PC-3 (cell line): ENCODE data around the gene KIAA1614. TPM values are rescaled to one million over a fixed set of nuclear protein-coding genes. Genes with fewer than 3 reads are reported as not detected.

Experiments used
- ATAC-seq: fragments of 200-7000 bp; cut with Tn5 transposase; 2 replicates; pipeline ENCODE4 v1.9.1; 2020; ENCODE audit warnings: mild to moderate bottlenecking, moderate library complexity
- BruUV-seq: library from RNA; stranded (reverse); fragments of 400-500 nt; replicated peaks from 2 replicates; lab custom pipeline; 2021; lab: Mats Ljungman, UMichigan
- CTCF ChIA-PET: fragments of 300-600 bp; sonication (Branson Sonifier 250); formaldehyde crosslinking; loops from one replicate; lab custom pipeline; 2022; ENCODE audit warnings: antibody characterized with exemption; lab: Charles Lee
- POLR2A ChIA-PET: fragments of 300-600 bp; sonication (Branson Sonifier 250); formaldehyde crosslinking; loops from one replicate; lab custom pipeline; 2022; ENCODE audit warnings: antibody characterized with exemption; ENCODE audit not compliant: unreplicated experiment; lab: Charles Lee
- DNase-seq: peaks from one replicate; pipeline ENCODE4 v3.0.0-alpha.2; 2015
- H2AFZ ChIP-seq: fragments of 300-600 bp; sonication (generic); 2 replicates; pipeline ENCODE4 v1.6.0; 2016; ENCODE audit warnings: antibody characterized with exemption, low read length
- H3F3A ChIP-seq: fragments of 300-600 bp; sonication (generic); one replicate; pipeline ENCODE4 v1.6.0; 2017; ENCODE audit warnings: antibody characterized with exemption, low read length, control low read depth, mild to moderate bottlenecking; ENCODE audit not compliant: unreplicated experiment
- H3K27ac ChIP-seq: fragments of 300-600 bp; sonication (generic); 2 replicates; pipeline ENCODE4 v1.5.1; 2016; ENCODE audit warnings: mild to moderate bottlenecking, low read length
- H3K27me3 ChIP-seq: fragments of 300-600 bp; sonication (generic); 2 replicates; pipeline ENCODE4 v1.6.1; 2016; ENCODE audit warnings: low read length, mixed read lengths
- H3K36me3 ChIP-seq: fragments of 300-600 bp; sonication (generic); 2 replicates; pipeline ENCODE4 v1.6.1; 2016; ENCODE audit warnings: low read depth, mixed run types, low read length, mixed read lengths
- H3K4me1 ChIP-seq: fragments of 300-600 bp; sonication (generic); 2 replicates; pipeline ENCODE4 v1.5.1; 2016; ENCODE audit warnings: low read length; ENCODE audit not compliant: insufficient read depth
- H3K4me2 ChIP-seq: fragments of 300-600 bp; sonication (generic); 2 replicates; pipeline ENCODE4 v1.6.0; 2016; ENCODE audit warnings: low read length
- H3K4me3 ChIP-seq: fragments of 300-600 bp; sonication (generic); 2 replicates; pipeline ENCODE4 v1.5.1; 2016; ENCODE audit warnings: mild to moderate bottlenecking, low read length, mixed read lengths
- H3K79me2 ChIP-seq: fragments of 300-600 bp; sonication (generic); 2 replicates; pipeline ENCODE4 v1.6.1; 2017; ENCODE audit warnings: low read length, mixed read lengths
- H3K9ac ChIP-seq: fragments of 300-600 bp; sonication (generic); 2 replicates; pipeline ENCODE4 v1.6.0; 2016; ENCODE audit warnings: mild to moderate bottlenecking, low read length
- H3K9me2 ChIP-seq: fragments of 300-600 bp; sonication (generic); replicated peaks from 2 replicates; pipeline ENCODE4 v1.6.1; 2016; ENCODE audit warnings: mixed run types, low read length, mixed read lengths
- H3K9me3 ChIP-seq: fragments of 300-600 bp; sonication (generic); 2 replicates; pipeline ENCODE4 v1.6.1; 2016; ENCODE audit warnings: low read length, mixed read lengths
- H4K20me1 ChIP-seq: fragments of 300-600 bp; sonication (generic); 2 replicates; pipeline ENCODE4 v1.6.1; 2016; ENCODE audit warnings: low read length, mixed read lengths
- CTCF ChIP-seq: fragments of 300-600 bp; sonication (generic); conservative IDR thresholded peaks from 2 replicates; pipeline ENCODE4 v1.5.1; 2017; ENCODE audit warnings: antibody characterized with exemption, low read depth, mild to moderate bottlenecking, low read length
- EZH2 ChIP-seq: fragments of 300-600 bp; sonication (generic); IDR thresholded peaks from one replicate; pipeline ENCODE4 v1.6.1; 2017; ENCODE audit warnings: antibody characterized with exemption, mild to moderate bottlenecking, low read length; ENCODE audit not compliant: unreplicated experiment
- EZH2phosphoT487 ChIP-seq: fragments of 300-600 bp; sonication (generic); IDR thresholded peaks from 2 replicates; pipeline ENCODE4 v1.6.1; 2018; ENCODE audit warnings: mild to moderate bottlenecking, antibody characterized with exemption, low read length, borderline replicate concordance
- intact Hi-C: fragments of 100-400 bp; cut with micrococcal nuclease; formaldehyde crosslinking; loops from 2 replicates; pipeline ENCODE4 v1.9.0; 2023
- total RNA-seq: library from RNA; depleted of rRNA; stranded (reverse); fragments of >200 nt; gene quantifications from 2 replicates; pipeline ENCODE4 v1.2.3, GENCODE V29; 2014

The KIAA1614 gene
- total RNA-seq, 1 experiment from 2014 or later, result not detected

- intact Hi-C loops, result no loop called here
- CTCF ChIA-PET, result interaction anchor here (0.6 kb wide), 1 partner anchor 62 kb away, joined by 3 read pairs; no protein-coding TSS in a partner anchor
- no peaks in the 10 kb centered on the region for H3K27me3 ChIP-seq
- POLR2A ChIA-PET, result no interaction called here
- H3F3A ChIP-seq, result no peaks in the 10 kb centered on the region
- no peaks in the 10 kb centered on the region for H3K9me2 ChIP-seq
- H2AFZ ChIP-seq, result no peak overlapping the region
- no peaks in the 10 kb centered on the region for H3K79me2 ChIP-seq
- no peaks in the 10 kb centered on the region for H3K36me3 ChIP-seq
- H3K4me1 ChIP-seq, result no peaks in the 10 kb centered on the region
- H4K20me1 ChIP-seq, result no peaks in the 10 kb centered on the region
- H3K27ac ChIP-seq, result no peak overlapping the region
- no peak overlapping the region for H3K9ac ChIP-seq
- BruUV-seq, result no TSS peak
- H3K4me3 ChIP-seq, result no peak overlapping the region
- no peak overlapping the region for H3K4me2 ChIP-seq
- ATAC-seq (no peak), DNase-seq (no peak)
- TF ChIP-seq EZH2phosphoT487 (no peak), EZH2 (no peak), CTCF (no peak)
- H3K9me3 ChIP-seq, result no peaks in the 10 kb centered on the region
These were observed 8.7 kb downstream of the KIAA1614 start for GRCh38 chr1:180921386-180921785.

- no TSS peak for BruUV-seq
- no peaks in the 10 kb centered on the region for H3K36me3 ChIP-seq
- no peaks in the 10 kb centered on the region for H3K4me1 ChIP-seq
- intact Hi-C loops, result no loop called here
- no peaks in the 10 kb centered on the region for H3K9me2 ChIP-seq
- TF ChIP-seq EZH2 (no peak), CTCF (no peak), EZH2phosphoT487 (no peak)
- ATAC-seq, result no peak
- no peak overlapping the region for H3K27ac ChIP-seq
- no peaks in the 10 kb centered on the region for H3K27me3 ChIP-seq
- DNase-seq, result no peak
- H3K4me3 ChIP-seq, result no peak overlapping the region
- POLR2A ChIA-PET, result no interaction called here
- H3F3A ChIP-seq, result no peaks in the 10 kb centered on the region
- no peak overlapping the region for H3K9ac ChIP-seq
- H2AFZ ChIP-seq, result no peak overlapping the region
- no peaks in the 10 kb centered on the region for H3K79me2 ChIP-seq
- H4K20me1 ChIP-seq, result no peaks in the 10 kb centered on the region
- CTCF ChIA-PET, result no interaction called here
- no peak overlapping the region for H3K4me2 ChIP-seq
- H3K9me3 ChIP-seq, result no peaks in the 10 kb centered on the region
These were observed 9.4 kb downstream of the KIAA1614 start for GRCh38 chr1:180921891-180922630.

- Histone ChIP-seq H3K36me3 (no peaks in the 10 kb centered on the region), H3K27me3 (no peaks in the 10 kb centered on the region), H3F3A (no peaks in the 10 kb centered on the region), H3K9ac (no peak overlapping the region), H3K4me2 (no peak overlapping the region), H3K9me2 (no peaks in the 10 kb centered on the region), H3K4me1 (no peaks in the 10 kb centered on the region), H3K79me2 (no peaks in the 10 kb centered on the region), H2AFZ (no peak overlapping the region), H3K27ac (no peak overlapping the region), H3K4me3 (no peak overlapping the region), H3K9me3 (no peaks in the 10 kb centered on the region), H4K20me1 (no peaks in the 10 kb centered on the region)
- POLR2A ChIA-PET, result no interaction called here
- no peak for ATAC-seq
- DNase-seq, result no peak
- CTCF ChIA-PET, result no interaction called here
- BruUV-seq, result no TSS peak
- intact Hi-C loops, result no loop called here
- TF ChIP-seq CTCF (no peak), EZH2 (no peak), EZH2phosphoT487 (no peak)
These were observed 9.9 kb downstream of the KIAA1614 start for GRCh38 chr1:180922631-180923015.
